Stomach (tissue), 9 donors: Measurements from ENCODE around the gene OR6C2. TPM values are rescaled to one million over a fixed set of nuclear protein-coding genes. Genes with fewer than 3 reads are reported as not detected.
"Not testable (repeated sequence)": the region's sequence is repeated elsewhere in the genome, so short reads cannot be mapped to it uniquely, and the experiment has no call there.

Experiments used
- DNase-seq, 2 donors: peaks; one replicate each; pipeline versions ENCODE4 v3.0.0 to v3.0.0-alpha.2; 2013 to 2019
- H3K27ac ChIP-seq, 5 donors: fragments of 200-600 bp in 4 of 5; sonication (generic) in 4 of 5; one replicate each; pipeline ENCODE4 v1.5.1; 2013 to 2019; ENCODE audit warnings: mild to moderate bottlenecking in 1 of 5, moderate library complexity in 1 of 5
- H3K27me3 ChIP-seq, 3 donors: fragments of 200-600 bp; sonication (generic); one replicate each; pipeline ENCODE4 v1.5.1; 2017 to 2019; ENCODE audit warnings: mixed run types in 1 of 3
- H3K36me3 ChIP-seq, 4 donors: fragments of 200-600 bp; sonication (generic); 1 replicate in 3 of 4; 2 replicates in 1 of 4; pipeline ENCODE4 v1.5.1; 2016 to 2019
- H3K4me1 ChIP-seq, 4 donors: fragments of 200-600 bp; sonication (generic); one replicate each; pipeline ENCODE4 v1.5.1; 2016 to 2019
- H3K4me3 ChIP-seq, 4 donors: fragments of 200-600 bp; sonication (generic) in 3 of 4; one replicate each; pipeline ENCODE4 v1.5.1; 2016 to 2019; ENCODE audit warnings: mild to moderate bottlenecking in 1 of 4
- H3K9me3 ChIP-seq, 4 donors: fragments of 200-600 bp; sonication (generic); one replicate each; pipeline ENCODE4 v1.5.1; 2016 to 2019
- CTCF ChIP-seq, 7 experiments: fragments of 450-650 bp in 4 of 7; fragments of 200-600 bp in 3 of 7; sonication (generic) in 3 of 7; IDR thresholded peaks; one replicate each; pipeline ENCODE4 v1.5.1; 2016 to 2019; ENCODE audit warnings: antibody characterized with exemption in 7 of 7, control low read depth in 2 of 7, mild to moderate bottlenecking in 1 of 7
- EP300 ChIP-seq: sonication (generic); formaldehyde crosslinking; IDR thresholded peaks from one replicate; pipeline ENCODE4 v1.6.1; 2017; ENCODE audit warnings: antibody characterized with exemption
- POLR2A ChIP-seq, 4 donors: fragments of 450-650 bp; IDR thresholded peaks; one replicate each; pipeline ENCODE4 v1.6.1; 2016; ENCODE audit warnings: antibody characterized with exemption in 4 of 4, control low read depth in 2 of 4, mild to moderate bottlenecking in 1 of 4, moderate library complexity in 1 of 4
- POLR2AphosphoS5 ChIP-seq, 3 donors: sonication (generic); formaldehyde crosslinking; IDR thresholded peaks; one replicate each; pipeline ENCODE4 v1.6.1; 2016; ENCODE audit warnings: antibody characterized with exemption in 3 of 3
- whole genome bisulfite sequencing, 5 donors: extraction: QIAGEN DNeasy Blood & Tissue Kit in 3 of 5; methylation state at CpG; one replicate each; pipeline versions ENCODE4 v1.1.5 to v1.1.7; 2013 to 2018; 5-methylcytosine and 5-hydroxymethylcytosine counted together
- intact Hi-C: fragments of 100-400 bp; cut with DNase I; formaldehyde crosslinking; loops from one replicate; pipeline ENCODE4 v1.15.1; 2023; ENCODE audit warnings: low total_unique reads
- polyA plus RNA-seq, 3 donors: library from polyadenylated mRNA; stranded (reverse); fragments of 200-250 nt; gene quantifications; one replicate each; pipeline ENCODE4 v1.2.3, GENCODE V29; 2013
- total RNA-seq, 5 donors: library from RNA; depleted of rRNA; stranded (reverse); fragments of >200 nt; gene quantifications; one replicate each; pipeline versions ENCODE4 v1.1.0 to v1.2.3, GENCODE V29; 2014 to 2016
- donor health status: healthy with polysubstance abuse.
- donor health status: Bipolar disorder and iron deficiency.
- donor health status: healthy.

Gene OR6C2
- total and polyA plus RNA-seq, 8 donors, result not detected

GRCh38 chr12:55414889-55415288 is 29.0 kb upstream of the OR6C2 start:
- intact Hi-C loops, result not testable (repeated sequence)

GRCh38 chr12:55416961-55417360 is 26.9 kb upstream of the OR6C2 start:
- Histone ChIP-seq H3K4me3 (no peak overlapping the region), H3K27me3 (peaks cover 0 to 4% (median 0%) of the 10 kb centered on the region in 3 donors), H3K9me3 (no peaks in the 10 kb centered on the region), H3K27ac (no peak overlapping the region), H3K36me3 (no peaks in the 10 kb centered on the region), H3K4me1 (no peaks in the 10 kb centered on the region)
- intact Hi-C loops, result no loop called here
- 50 to 97% (median 96%) methylated on average over 1 of the region's 1 CpG for WGBS, 5 donors
- TF ChIP-seq CTCF (IDR thresholded peaks at IDR 0.05) (no peak), POLR2AphosphoS5 (IDR thresholded peaks at IDR 0.05) (no peak), EP300 (no peak), POLR2A (IDR thresholded peaks at IDR 0.05) (no peak)
- DNase-seq, result no peak

More at GRCh38 chr12:55414889-55415288, 29.0 kb upstream of the OR6C2 start:
- DNase-seq, H3K36me3 ChIP-seq, H3K27me3 ChIP-seq, H3K9me3 ChIP-seq, H3K4me1 ChIP-seq: not testable (repeated sequence)
- 0 to 21% (median 8%) methylated on average over 2 to 8 of the region's 34 CpGs; no CpG with 5 or more reads in 1 of the 5 donors for WGBS, 5 donors
- Histone ChIP-seq H3K4me3 (peak overlapping the region in 2 of 4 donors; percentile 6 to 18), H3K27ac (peak overlapping the region in 1 of 5 donors; percentile 45)

- no peak for TF ChIP-seq CTCF (IDR thresholded peaks at IDR 0.05)
- no peak for TF ChIP-seq POLR2AphosphoS5 (IDR thresholded peaks at IDR 0.05)
- TF ChIP-seq POLR2A (IDR thresholded peaks at IDR 0.05), result no peak
- no peak for TF ChIP-seq EP300
- Histone ChIP-seq H3K9me3 (no peaks in the 10 kb centered on the region), H3K27ac (no peak overlapping the region), H3K4me3 (no peak overlapping the region), H3K36me3 (no peaks in the 10 kb centered on the region), H3K27me3 (peaks cover 0 to 4% (median 0%) of the 10 kb centered on the region in 3 donors), H3K4me1 (no peaks in the 10 kb centered on the region)
- WGBS, 5 donors, result 78 to 84% (median 79%) methylated on average over 2 of the region's 2 CpGs
- peak in 1 of 2 donors; percentile 17 for DNase-seq
- intact Hi-C loops, result no loop called here
These were observed 23.4 kb upstream of the OR6C2 start for GRCh38 chr12:55420307-55420962.

GRCh38 chr12:55425954-55426353 is 17.9 kb upstream of the OR6C2 start, which contains the start of gene OR6C76:
TSS of gene OR6C76 (plus strand) at chr12:55426254. CDS start at chr12:55426254, 0 bp downstream.
- TF ChIP-seq POLR2AphosphoS5 (IDR thresholded peaks at IDR 0.05) (no peak), POLR2A (IDR thresholded peaks at IDR 0.05) (no peak), EP300 (no peak), CTCF (IDR thresholded peaks at IDR 0.05) (no peak)
- Histone ChIP-seq H3K27ac (no peak within 1 kb of the TSS), H3K4me3 (no peak within 1 kb of the TSS), H3K4me1 (no peaks in the 10 kb centered on the region), H3K36me3 (no peaks in the 10 kb centered on the region), H3K9me3 (no peaks in the 10 kb centered on the region), H3K27me3 (no peaks in the 10 kb centered on the region)
- DNase-seq, result no peak
- intact Hi-C loops, result no loop called here
- 65 to 80% (median 71%) methylated on average over 4 of the region's 4 CpGs for WGBS, 5 donors
